ENCODE data around the gene MECP2. TPM values are rescaled to one million over a fixed set of nuclear protein-coding genes. Genes with fewer than 3 reads are reported as not detected.

Gene MECP2
- total RNA-seq, 4 donors from 2014 or later: 19.7 to 76.0 (median 33.9) TPM

DNA sequence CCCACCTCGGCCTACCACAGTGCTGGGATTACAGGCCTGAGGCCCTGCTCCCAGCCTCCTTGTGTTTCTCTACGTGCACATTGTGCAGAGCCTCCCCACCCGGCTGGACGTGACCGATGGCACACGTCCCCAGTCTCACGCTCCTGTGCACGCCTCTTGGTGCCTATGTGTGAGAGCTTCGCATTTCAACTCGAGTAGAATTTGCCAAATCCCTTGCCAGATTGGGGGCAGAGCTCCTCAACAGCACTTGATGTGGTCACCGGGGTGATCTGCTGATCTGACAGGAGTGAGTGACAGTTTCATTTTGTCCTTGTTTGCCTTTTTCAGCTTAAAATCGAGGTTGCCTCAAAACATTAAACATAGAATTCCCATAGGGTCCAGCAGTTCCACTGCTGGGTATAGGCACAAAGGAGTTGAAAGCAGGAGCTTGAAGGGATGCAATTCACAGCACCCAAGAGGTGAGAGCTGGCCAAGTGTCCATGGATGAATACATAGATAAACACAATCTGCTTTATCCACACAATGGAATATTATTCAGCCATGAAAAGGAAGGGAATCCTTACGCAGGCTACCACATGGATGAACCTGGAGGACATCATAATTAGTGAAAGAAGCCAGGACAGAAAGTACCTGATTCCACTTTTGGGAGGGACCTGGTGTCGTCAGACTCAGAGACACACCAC, 107.4 kb downstream of the MECP2 start:
- 89% methylated on average over 14 of the region's 14 CpGs for WGBS
- peaks cover 9% of the 10 kb centered on the region for H3K4me1 ChIP-seq
- H3K27ac ChIP-seq: no peak overlapping the region
- DNase-seq (ENCODE audit: low spot score in 2 of 2): no peak
- H3K27me3 ChIP-seq: no peaks in the 10 kb centered on the region
- H3K9me3 ChIP-seq: no peaks in the 10 kb centered on the region
- no peaks in the 10 kb centered on the region for H3K36me3 ChIP-seq
- H3K4me3 ChIP-seq: no peak overlapping the region
- no peak for TF ChIP-seq POLR2AphosphoS5 (IDR thresholded peaks at IDR 0.05)
- TF ChIP-seq, protein P1, sequence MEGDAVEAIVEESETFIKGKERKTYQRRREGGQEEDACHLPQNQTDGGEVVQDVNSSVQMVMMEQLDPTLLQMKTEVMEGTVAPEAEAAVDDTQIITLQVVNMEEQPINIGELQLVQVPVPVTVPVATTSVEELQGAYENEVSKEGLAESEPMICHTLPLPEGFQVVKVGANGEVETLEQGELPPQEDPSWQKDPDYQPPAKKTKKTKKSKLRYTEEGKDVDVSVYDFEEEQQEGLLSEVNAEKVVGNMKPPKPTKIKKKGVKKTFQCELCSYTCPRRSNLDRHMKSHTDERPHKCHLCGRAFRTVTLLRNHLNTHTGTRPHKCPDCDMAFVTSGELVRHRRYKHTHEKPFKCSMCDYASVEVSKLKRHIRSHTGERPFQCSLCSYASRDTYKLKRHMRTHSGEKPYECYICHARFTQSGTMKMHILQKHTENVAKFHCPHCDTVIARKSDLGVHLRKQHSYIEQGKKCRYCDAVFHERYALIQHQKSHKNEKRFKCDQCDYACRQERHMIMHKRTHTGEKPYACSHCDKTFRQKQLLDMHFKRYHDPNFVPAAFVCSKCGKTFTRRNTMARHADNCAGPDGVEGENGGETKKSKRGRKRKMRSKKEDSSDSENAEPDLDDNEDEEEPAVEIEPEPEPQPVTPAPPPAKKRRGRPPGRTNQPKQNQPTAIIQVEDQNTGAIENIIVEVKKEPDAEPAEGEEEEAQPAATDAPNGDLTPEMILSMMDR (IDR thresholded peaks at IDR 0.05): no peak
- TF ChIP-seq EP300 (IDR thresholded peaks at IDR 0.05): no peak
- no peak for TF ChIP-seq POLR2A (IDR thresholded peaks at IDR 0.05)

DNA sequence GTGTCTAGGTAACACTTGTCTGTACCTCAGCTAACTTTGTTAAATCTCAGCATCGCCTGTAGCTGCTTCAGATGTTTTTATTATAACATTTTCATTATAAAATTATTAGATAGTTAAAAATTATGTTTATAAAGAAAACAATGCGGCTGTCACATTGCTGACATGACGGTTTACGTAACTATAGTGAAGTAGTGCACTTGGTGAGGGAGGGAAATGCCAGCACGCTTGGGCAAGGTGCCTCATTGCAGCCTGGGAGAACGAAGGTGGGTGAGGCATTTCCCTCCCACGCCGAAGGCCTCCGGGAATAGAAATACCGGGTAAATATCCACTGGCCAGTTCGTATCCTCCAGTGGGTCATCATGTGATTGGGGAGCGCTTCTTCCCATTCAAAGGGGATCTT, 109.0 kb downstream of the MECP2 start:
- 78% methylated on average over 12 of the region's 12 CpGs for WGBS
- Histone ChIP-seq H3K27me3 (no peaks in the 10 kb centered on the region), H3K27ac (no peak overlapping the region), H3K4me3 (no peak overlapping the region), H3K36me3 (no peaks in the 10 kb centered on the region), H3K4me1 (peaks cover 18% of the 10 kb centered on the region), H3K9me3 (no peaks in the 10 kb centered on the region)
- TF ChIP-seq POLR2AphosphoS5 (IDR thresholded peaks at IDR 0.05) (no peak), EP300 (IDR thresholded peaks at IDR 0.05) (no peak), POLR2A (IDR thresholded peaks at IDR 0.05) (no peak)
- TF ChIP-seq, protein P1 (IDR thresholded peaks at IDR 0.05): no peak
- no peak for DNase-seq (ENCODE audit: low spot score in 2 of 2)

DNA sequence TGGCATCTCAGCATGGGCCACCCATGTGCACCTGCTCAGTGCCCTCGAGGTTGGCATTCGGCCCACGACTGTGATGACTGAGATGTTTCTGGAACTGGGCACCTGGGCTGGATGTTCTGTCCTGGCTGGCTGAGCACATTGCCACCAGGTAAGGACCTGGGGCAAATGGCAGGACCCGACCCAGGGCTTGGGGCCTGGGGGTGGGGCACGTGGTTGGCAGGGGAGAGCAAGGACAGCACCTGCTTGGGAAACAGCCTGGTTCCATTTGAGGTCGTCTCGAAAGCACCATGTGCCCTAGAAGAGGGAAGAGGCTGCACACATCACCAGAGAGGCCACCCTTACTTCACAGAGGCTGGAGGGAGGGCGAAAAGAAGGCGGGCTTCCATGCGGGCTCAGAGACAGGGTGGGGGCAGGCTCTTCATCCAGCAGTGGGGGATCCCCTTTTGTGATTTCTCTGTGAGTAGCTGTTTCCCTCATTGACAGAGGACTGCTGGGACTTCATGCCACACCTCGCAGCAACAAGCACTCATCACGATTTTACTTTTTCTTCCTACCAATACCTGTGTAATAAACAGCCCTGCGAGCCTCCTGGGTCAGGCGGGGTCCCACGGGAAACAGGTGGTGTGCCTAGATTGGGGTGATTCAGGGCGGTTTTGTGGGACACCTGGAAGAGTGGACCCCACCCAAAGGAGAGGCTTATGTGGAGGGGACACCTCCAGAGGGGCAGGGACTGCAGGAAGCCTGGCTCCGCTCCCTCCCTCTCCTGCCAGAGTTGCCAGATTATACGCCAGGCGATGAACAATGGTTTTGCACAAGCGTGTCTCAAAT, 113.0 kb downstream of the MECP2 start:
- TF ChIP-seq EP300 (IDR thresholded peaks at IDR 0.05) (no peak), POLR2AphosphoS5 (IDR thresholded peaks at IDR 0.05) (no peak), POLR2A (IDR thresholded peaks at IDR 0.05) (no peak)
- TF ChIP-seq, protein P1 (IDR thresholded peaks at IDR 0.05): no peak
- peaks cover 18% of the 10 kb centered on the region for H3K4me1 ChIP-seq
- WGBS: 72% methylated on average over 10 of the region's 20 CpGs
- H3K27me3 ChIP-seq: no peaks in the 10 kb centered on the region
- no peaks in the 10 kb centered on the region for H3K36me3 ChIP-seq
- peak overlapping the region; percentile 59 for H3K27ac ChIP-seq
- no peaks in the 10 kb centered on the region for H3K9me3 ChIP-seq
- no peak overlapping the region for H3K4me3 ChIP-seq
- DNase-seq (ENCODE audit: low spot score in 2 of 2): no peak

DNA sequence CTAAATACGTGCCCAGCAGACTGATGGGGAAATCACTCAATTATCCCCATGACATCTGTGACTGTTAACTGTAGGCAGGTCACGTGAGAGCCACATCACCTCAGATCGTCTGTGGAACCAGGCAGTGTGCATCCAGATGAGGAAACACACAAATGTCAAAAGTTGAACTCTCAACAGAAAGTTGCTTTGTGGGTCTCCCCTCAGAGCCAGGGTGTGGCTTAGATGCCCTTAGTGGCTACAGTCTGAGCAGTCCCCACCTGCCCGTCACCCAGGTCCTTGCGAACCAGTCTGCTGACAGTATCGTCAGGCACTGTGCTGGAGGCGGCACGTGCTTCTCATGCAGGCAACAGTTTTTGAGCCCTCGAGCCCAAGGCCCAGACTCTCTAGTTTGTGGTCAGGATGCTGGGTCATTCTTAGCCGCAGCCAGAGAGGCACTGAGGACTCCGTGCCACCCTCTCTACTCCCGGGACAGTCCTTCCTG, 114.2 kb downstream of the MECP2 start:
- WGBS: 88% methylated on average over 11 of the region's 12 CpGs
- Histone ChIP-seq H3K36me3 (no peaks in the 10 kb centered on the region), H3K27me3 (no peaks in the 10 kb centered on the region), H3K9me3 (no peaks in the 10 kb centered on the region), H3K4me1 (peaks cover 18% of the 10 kb centered on the region), H3K27ac (no peak overlapping the region), H3K4me3 (no peak overlapping the region)
- no peak for TF ChIP-seq EP300 (IDR thresholded peaks at IDR 0.05)
- no peak for TF ChIP-seq POLR2AphosphoS5 (IDR thresholded peaks at IDR 0.05)
- TF ChIP-seq, protein P1 (IDR thresholded peaks at IDR 0.05): no peak
- TF ChIP-seq POLR2A (IDR thresholded peaks at IDR 0.05): no peak
- DNase-seq (ENCODE audit: low spot score in 2 of 2): no peak

All from suprapubic skin (tissue), 4 donors.